Stomach (tissue), 4 donors: ENCODE results near the gene TXLNG.

ENCODE experiments used
- CTCF ChIP-seq, 7 experiments: fragments of 450-650 bp in 4 of 7; fragments of 200-600 bp in 3 of 7; sonication (generic) in 3 of 7; IDR thresholded peaks; one replicate each; pipeline ENCODE4 v1.5.1; 2016 to 2019; ENCODE audit warnings: antibody characterized with exemption in 7 of 7, control low read depth in 2 of 7, mild to moderate bottlenecking in 1 of 7
- POLR2A ChIP-seq, 4 donors: fragments of 450-650 bp; IDR thresholded peaks; one replicate each; pipeline ENCODE4 v1.6.1; 2016; ENCODE audit warnings: antibody characterized with exemption in 4 of 4, control low read depth in 2 of 4, mild to moderate bottlenecking in 1 of 4, moderate library complexity in 1 of 4

GRCh38 chrX:16765594-16765993 lies 20.7 kb upstream of the TXLNG start:
- no peak for TF ChIP-seq CTCF (IDR thresholded peaks at IDR 0.05)
- TF ChIP-seq POLR2A (IDR thresholded peaks at IDR 0.05) = no peak
